HepG2 (cell line): Measurements from ENCODE around the gene HCRTR1. TPM values are rescaled to one million over a fixed set of nuclear protein-coding genes. Genes with fewer than 3 reads are reported as not detected.

Experiments used
- ATRX ChIP-seq: sonication (generic); formaldehyde crosslinking; IDR thresholded peaks from 2 replicates; pipeline ENCODE4 v1.4.0; 2020; ENCODE audit warnings: missing genetic modification reagents, borderline replicate concordance
- CBX5 ChIP-seq: sonication (generic); formaldehyde crosslinking; IDR thresholded peaks from 2 replicates; pipeline ENCODE4 v1.4.0; 2020; ENCODE audit warnings: missing genetic modification reagents, borderline replicate concordance
- EP300 ChIP-seq, 3 experiments: sonication (generic) in 1 of 3; formaldehyde crosslinking in 1 of 3; IDR thresholded peaks; 2 replicates each; pipeline versions ENCODE4 v1.5.1 to v1.6.1; 2011 to 2020; ENCODE audit warnings: low read depth in 2 of 3, low read length in 2 of 3, borderline replicate concordance in 1 of 3, improper control_type of control experiment in 1 of 3, mild to moderate bottlenecking in 1 of 3, missing genetic modification reagents in 1 of 3, moderate library complexity in 1 of 3
- KDM6A ChIP-seq: IDR thresholded peaks from 2 replicates; pipeline ENCODE4 v1.6.1; 2016; ENCODE audit warnings: low read depth
- MEF2D ChIP-seq: sonication (generic); formaldehyde crosslinking; IDR thresholded peaks from 2 replicates; pipeline ENCODE4 v1.5.1; 2020; ENCODE audit warnings: mild to moderate bottlenecking, missing genetic modification reagents
- MTF1 ChIP-seq: sonication (generic); formaldehyde crosslinking; IDR thresholded peaks from 2 replicates; pipeline ENCODE4 v1.5.0; 2020; ENCODE audit warnings: missing genetic modification reagents
- PHF20 ChIP-seq: sonication (generic); formaldehyde crosslinking; IDR thresholded peaks from 2 replicates; pipeline ENCODE4 v1.5.0; 2020; ENCODE audit warnings: mild to moderate bottlenecking, missing genetic modification reagents
- PPARG ChIP-seq: conservative IDR thresholded peaks from 2 replicates; pipeline ENCODE4 v1.6.1; 2016; ENCODE audit warnings: missing biosample characterization, missing genetic modification reagents
- THAP11 ChIP-seq: IDR thresholded peaks from 2 replicates; pipeline ENCODE4 v1.6.1; 2016; ENCODE audit warnings: missing biosample characterization, missing genetic modification reagents
- ZNF337 ChIP-seq: sonication (generic); formaldehyde crosslinking; IDR thresholded peaks from 2 replicates; pipeline ENCODE4 v1.5.1; 2020; ENCODE audit warnings: missing genetic modification reagents, low read depth, mild to moderate bottlenecking, borderline replicate concordance
- ZNF383 ChIP-seq: sonication (generic); formaldehyde crosslinking; IDR thresholded peaks from 2 replicates; pipeline ENCODE4 v1.4.0; 2020; ENCODE audit warnings: missing genetic modification reagents, mild to moderate bottlenecking, borderline replicate concordance
- ZNF407 ChIP-seq: sonication (generic); formaldehyde crosslinking; IDR thresholded peaks from one replicate; pipeline ENCODE4 v1.5.1; 2020; ENCODE audit warnings: mild to moderate bottlenecking, missing genetic modification reagents; ENCODE audit errors: not compliant biosample characterization
- ZNF414 ChIP-seq: sonication (generic); formaldehyde crosslinking; IDR thresholded peaks from 2 replicates; pipeline ENCODE4 v1.5.0; 2020; ENCODE audit warnings: missing genetic modification reagents
- ZNF431 ChIP-seq: sonication (generic); formaldehyde crosslinking; IDR thresholded peaks from 2 replicates; pipeline ENCODE4 v1.9.0; 2022; ENCODE audit warnings: missing genetic modification reagents, low read depth, mild to moderate bottlenecking, borderline replicate concordance
- ZNF589 ChIP-seq: sonication (generic); formaldehyde crosslinking; conservative IDR thresholded peaks from 2 replicates; pipeline ENCODE4 v1.8.0; 2022; ENCODE audit warnings: mild to moderate bottlenecking, moderate library complexity, missing genetic modification reagents
- ZSCAN31 ChIP-seq: sonication (generic); formaldehyde crosslinking; IDR thresholded peaks from 2 replicates; pipeline ENCODE4 v1.5.0; 2020; ENCODE audit warnings: low read depth, mild to moderate bottlenecking, missing genetic modification reagents
- polyA plus RNA-seq, 8 experiments: library from polyadenylated mRNA; depleted of rRNA in 3 of 8; stranded (reverse) in 7 of 8; unstranded in 1 of 8; fragments of >200 nt; fragmentation: Illumina TruSeq in 4 of 8; extraction: Trizol in 4 of 8; gene quantifications; 2 replicates each; pipeline versions ENCODE4 v1.2.1 to v1.2.3, GENCODE V29; 2011 to 2016; ENCODE audit warnings: low read depth in 4 of 8, missing spikeins in 1 of 8, mixed read lengths in 1 of 8; ENCODE audit not compliant: insufficient read depth in 1 of 8
- total RNA-seq, 5 experiments: library from RNA; depleted of rRNA; stranded (reverse); fragments of >200 nt; fragmentation: Illumina TruSeq; extraction: Trizol; gene quantifications; 2 replicates each; pipeline ENCODE4 v1.2.3, GENCODE V29; 2016; ENCODE audit warnings: low read depth in 1 of 5
- TF ChIP-seq, protein P1 (sequence below): sonication (generic); formaldehyde crosslinking; IDR thresholded peaks from 2 replicates; pipeline ENCODE4 v1.5.0; 2020; ENCODE audit warnings: mild to moderate bottlenecking, missing genetic modification reagents

HCRTR1 gene
- total and polyA plus RNA-seq, 2 of the 13 experiments (the other 11 are each of a cell fraction or from before 2014, with no cell fraction given), result not detected

DNA sequence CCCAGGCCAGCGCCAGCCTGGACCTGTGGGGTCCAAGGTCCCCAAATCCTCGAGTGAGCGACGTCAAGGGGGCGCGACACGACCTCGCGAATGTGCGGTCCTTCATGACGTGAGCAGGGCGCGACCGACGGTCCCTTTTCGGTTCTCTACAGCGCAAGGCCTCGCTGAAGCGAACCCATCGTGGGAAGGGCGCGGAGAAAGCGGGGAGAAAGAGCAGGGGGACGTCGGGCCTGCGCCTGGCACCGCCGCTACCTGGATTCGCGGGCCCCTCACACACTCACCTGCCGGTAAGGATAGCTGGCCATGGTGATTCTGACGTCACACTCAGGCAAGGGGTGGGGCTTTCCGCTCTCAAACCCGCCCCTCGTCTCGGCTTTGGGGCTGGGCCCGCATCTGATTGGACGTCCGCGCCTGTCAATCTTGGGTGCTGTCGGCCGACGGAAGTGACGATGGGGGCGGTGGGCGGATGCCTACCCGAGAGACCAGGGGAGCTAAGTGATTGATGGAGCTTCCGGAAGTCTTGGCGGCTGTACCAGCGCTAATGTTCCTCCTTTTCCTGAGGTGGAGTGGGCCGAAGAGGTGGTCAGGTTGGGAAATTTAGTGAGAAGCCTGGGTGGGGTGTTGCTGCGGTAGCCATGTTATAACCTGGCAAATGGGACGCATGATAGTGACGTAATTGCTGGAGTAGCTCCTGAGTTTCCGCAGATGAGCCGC lies 27.2 kb downstream of the HCRTR1 start, which contains the start of gene PEF1 (continued):
- TF ChIP-seq ZNF431 (CRISPR knock-in tag) (0 out of 2 replicates have a peak, but pooled peaks have one; percentile 49), EP300 (IDR thresholded peaks at IDR 0.05; ENCODE audit: low read depth in 2 of 2, low read length in 2 of 2) (0 out of 4 replicates have a peak, but pooled peaks of 1 of the 2 experiments have one; percentile 54), EP300 (CRISPR knock-in tag; IDR thresholded peaks at IDR 0.05; ENCODE audit: borderline replicate concordance) (no peak; the same call in 1 of the 2 replicates), ZNF337 (CRISPR knock-in tag) (0 out of 2 replicates have a peak, but pooled peaks have one; percentile 56), ZNF414 (CRISPR knock-in tag) (peak; percentile 98), CBX5 (CRISPR knock-in tag) (0 out of 2 replicates have a peak, but pooled peaks have one; percentile 2), MEF2D (CRISPR knock-in tag) (no peak), ATRX (no peak), ZNF383 (CRISPR knock-in tag) (0 out of 2 replicates have a peak, but pooled peaks have one; percentile 20), THAP11 (CRISPR knock-in tag) (peak; percentile 87), ZNF589 (CRISPR knock-in tag) (0 out of 2 replicates have a peak, but pooled peaks have one; percentile 57), ZSCAN31 (no peak), KDM6A (no peak), PPARG (CRISPR knock-in tag) (no peak; the same call in 1 of the 2 replicates), PHF20 (CRISPR knock-in tag) (peak; percentile 87), ZNF407 (CRISPR knock-in tag) (peak; percentile 83), MTF1 (no peak)
- TF ChIP-seq, protein P1, sequence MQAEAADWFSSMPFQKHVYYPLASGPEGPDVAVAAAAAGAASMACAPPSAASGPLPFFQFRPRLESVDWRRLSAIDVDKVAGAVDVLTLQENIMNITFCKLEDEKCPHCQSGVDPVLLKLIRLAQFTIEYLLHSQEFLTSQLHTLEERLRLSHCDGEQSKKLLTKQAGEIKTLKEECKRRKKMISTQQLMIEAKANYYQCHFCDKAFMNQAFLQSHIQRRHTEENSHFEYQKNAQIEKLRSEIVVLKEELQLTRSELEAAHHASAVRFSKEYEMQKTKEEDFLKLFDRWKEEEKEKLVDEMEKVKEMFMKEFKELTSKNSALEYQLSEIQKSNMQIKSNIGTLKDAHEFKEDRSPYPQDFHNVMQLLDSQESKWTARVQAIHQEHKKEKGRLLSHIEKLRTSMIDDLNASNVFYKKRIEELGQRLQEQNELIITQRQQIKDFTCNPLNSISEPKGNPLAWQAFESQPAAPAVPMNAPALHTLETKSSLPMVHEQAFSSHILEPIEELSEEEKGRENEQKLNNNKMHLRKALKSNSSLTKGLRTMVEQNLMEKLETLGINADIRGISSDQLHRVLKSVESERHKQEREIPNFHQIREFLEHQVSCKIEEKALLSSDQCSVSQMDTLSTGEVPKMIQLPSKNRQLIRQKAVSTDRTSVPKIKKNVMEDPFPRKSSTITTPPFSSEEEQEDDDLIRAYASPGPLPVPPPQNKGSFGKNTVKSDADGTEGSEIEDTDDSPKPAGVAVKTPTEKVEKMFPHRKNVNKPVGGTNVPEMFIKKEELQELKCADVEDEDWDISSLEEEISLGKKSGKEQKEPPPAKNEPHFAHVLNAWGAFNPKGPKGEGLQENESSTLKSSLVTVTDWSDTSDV (CRISPR knock-in tag), result no peak
